H1 (cell line): ENCODE data around the gene MRTFB. TPM values are rescaled to one million over a fixed set of nuclear protein-coding genes. Genes with fewer than 3 reads are reported as not detected.

Source experiments
- CTCF ChIA-PET: fragments of 300-600 bp; sonication (Branson Sonifier 250); formaldehyde crosslinking; loops from one replicate; lab custom pipeline; 2021; ENCODE audit not compliant: partially characterized antibody; lab: Charles Lee
- POLR2A ChIA-PET: fragments of 300-600 bp; sonication (Branson Sonifier 250); formaldehyde crosslinking; loops from one replicate; lab custom pipeline; 2021; ENCODE audit warnings: inconsistent platforms; ENCODE audit not compliant: partially characterized antibody; lab: Charles Lee
- DNase-seq, 2 experiments: peaks; one replicate each; pipeline versions ENCODE4 v3.0.0 to v3.0.0-alpha.2; 2010 to 2022; ENCODE audit warnings: low spot score in 2 of 2, low read depth in 1 of 2, mixed read lengths in 1 of 2
- FAIRE-seq: peaks from 2 replicates; lab custom pipeline; 2011; peaks lifted over from hg19 to GRCh38; lab: Jason Lieb, UNC
- H2AFZ ChIP-seq: 2 replicates; pipeline ENCODE4 v1.8.1; 2012; ENCODE audit warnings: low read length, inconsistent platforms
- H2AK5ac ChIP-seq: 2 replicates; pipeline ENCODE4 v1.6.1; 2013; ENCODE audit warnings: low read depth, low read length
- H2BK120ac ChIP-seq: replicated peaks from 2 replicates; pipeline ENCODE3; 2013; ENCODE audit warnings: low read depth, low read length, inconsistent platforms
- H2BK12ac ChIP-seq: 2 replicates; pipeline ENCODE4 v1.6.1; 2013; ENCODE audit warnings: low read depth, low read length
- H2BK15ac ChIP-seq: 2 replicates; pipeline ENCODE4 v1.6.1; 2013; ENCODE audit warnings: low read length
- H2BK20ac ChIP-seq: 2 replicates; pipeline ENCODE4 v1.6.1; 2013; ENCODE audit warnings: low read length
- H2BK5ac ChIP-seq: 2 replicates; pipeline ENCODE4 v1.6.1; 2013; ENCODE audit warnings: low read depth, low read length
- H3K14ac ChIP-seq: 2 replicates; pipeline ENCODE4 v1.6.1; 2013; ENCODE audit warnings: inconsistent platforms; ENCODE audit not compliant: insufficient read length
- H3K18ac ChIP-seq: 2 replicates; pipeline ENCODE4 v1.6.1; 2013; ENCODE audit warnings: low read length; ENCODE audit errors: extremely low read depth
- H3K23ac ChIP-seq: 2 replicates; pipeline ENCODE4 v1.6.1; 2013; ENCODE audit warnings: inconsistent platforms; ENCODE audit not compliant: insufficient read length
- H3K23me2 ChIP-seq: 2 replicates; pipeline ENCODE4 v1.6.1; 2013; ENCODE audit warnings: low read depth, low read length
- H3K27ac ChIP-seq: 2 replicates; pipeline ENCODE4 v1.6.1; 2011; ENCODE audit warnings: low read depth, low read length, inconsistent platforms
- H3K27me3 ChIP-seq, 4 experiments: replicated peaks in 1 of 4; 1 replicate in 1 of 4; 2 replicates in 3 of 4; pipeline versions ENCODE4 v1.6.1 to v1.8.1; 2011 to 2013; ENCODE audit warnings: low read length in 3 of 4, mild to moderate bottlenecking in 3 of 4, inconsistent platforms in 2 of 4, mixed read lengths in 2 of 4, moderate library complexity in 1 of 4; ENCODE audit not compliant: control insufficient read depth in 3 of 4, insufficient read depth in 3 of 4; ENCODE audit errors: extremely low read depth in 1 of 4
- H3K36me3 ChIP-seq, 4 experiments: 2 replicates each; pipeline versions ENCODE4 v1.6.1 to v1.8.1; 2011 to 2013; ENCODE audit warnings: mild to moderate bottlenecking in 4 of 4, low read length in 3 of 4, moderate library complexity in 2 of 4, control low read depth in 1 of 4, inconsistent platforms in 1 of 4; ENCODE audit not compliant: insufficient read depth in 4 of 4, control insufficient read depth in 2 of 4
- H3K4ac ChIP-seq: replicated peaks from 2 replicates; pipeline ENCODE3; 2013; ENCODE audit warnings: low read length, low read depth, mixed read lengths, inconsistent platforms; ENCODE audit not compliant: insufficient read length
- H3K4me1 ChIP-seq, 4 experiments: replicated peaks in 1 of 4; 1 replicate in 1 of 4; 2 replicates in 3 of 4; pipeline versions ENCODE4 v1.6.1 to v1.8.1; 2011 to 2013; ENCODE audit warnings: low read length in 3 of 4, inconsistent platforms in 2 of 4, mixed read lengths in 1 of 4; ENCODE audit not compliant: insufficient read depth in 4 of 4, control insufficient read depth in 3 of 4
- H3K4me2 ChIP-seq, 2 experiments: 2 replicates each; pipeline versions ENCODE4 v1.6.1 to v1.8.1; 2011 to 2013; ENCODE audit warnings: low read depth in 2 of 2, low read length in 2 of 2, control low read depth in 1 of 2, inconsistent platforms in 1 of 2, mild to moderate bottlenecking in 1 of 2; ENCODE audit not compliant: insufficient read depth in 1 of 2
- H3K4me3 ChIP-seq, 4 experiments: fragments of 200-600, 300-600 bp in 1 of 4; sonication (generic), shearing (Covaris generic), sonication (Bioruptor Twin) in 1 of 4; 2 replicates each; pipeline versions ENCODE4 v1.5.1 to v1.8.1; 2011 to 2016; ENCODE audit warnings: low read length in 4 of 4, low read depth in 3 of 4, control low read depth in 2 of 4, inconsistent platforms in 2 of 4, mild to moderate bottlenecking in 2 of 4, mixed read lengths in 1 of 4, moderate library complexity in 1 of 4; ENCODE audit not compliant: insufficient read depth in 2 of 4; ENCODE audit errors: extremely low read depth in 1 of 4
- H3K56ac ChIP-seq: replicated peaks from 2 replicates; pipeline ENCODE3; 2013; ENCODE audit warnings: low read depth, mild to moderate bottlenecking, mixed read lengths, low read length, inconsistent platforms; ENCODE audit not compliant: insufficient read length
- H3K79me1 ChIP-seq: 2 replicates; pipeline ENCODE4 v1.6.1; 2013; ENCODE audit warnings: low read depth, low read length, control low read depth
- H3K79me2 ChIP-seq, 2 experiments: 2 replicates each; pipeline versions ENCODE4 v1.6.1 to v1.8.1; 2012 to 2013; ENCODE audit warnings: low read length in 2 of 2, mild to moderate bottlenecking in 2 of 2, inconsistent platforms in 1 of 2; ENCODE audit not compliant: insufficient read depth in 2 of 2, control insufficient read depth in 1 of 2
- H3K9ac ChIP-seq, 4 experiments: replicated peaks in 1 of 4; 1 replicate in 1 of 4; 2 replicates in 3 of 4; pipeline versions ENCODE4 v1.6.1 to v1.8.1; 2011 to 2013; ENCODE audit warnings: low read depth in 3 of 4, low read length in 3 of 4, control low read depth in 2 of 4, mild to moderate bottlenecking in 2 of 4, moderate library complexity in 2 of 4, inconsistent platforms in 1 of 4; ENCODE audit errors: extremely low read depth in 1 of 4
- H3K9me3 ChIP-seq, 2 experiments: 2 replicates each; pipeline versions ENCODE4 v1.6.1 to v1.8.1; 2012 to 2013; ENCODE audit warnings: mild to moderate bottlenecking in 2 of 2, moderate library complexity in 2 of 2, control low read depth in 1 of 2, inconsistent platforms in 1 of 2, low read depth in 1 of 2, low read length in 1 of 2, mixed read lengths in 1 of 2; ENCODE audit not compliant: insufficient read depth in 2 of 2
- H4K20me1 ChIP-seq, 2 experiments: replicated peaks in 1 of 2; 2 replicates each; pipeline versions ENCODE3 to v1.8.1; 2011 to 2013; ENCODE audit warnings: inconsistent platforms in 2 of 2, low read length in 2 of 2, mild to moderate bottlenecking in 1 of 2; ENCODE audit not compliant: insufficient read depth in 2 of 2, control insufficient read depth in 1 of 2
- H4K5ac ChIP-seq: 2 replicates; pipeline ENCODE4 v1.6.1; 2013; ENCODE audit warnings: low read length, low read depth, mixed read lengths, inconsistent platforms; ENCODE audit not compliant: insufficient read length
- H4K8ac ChIP-seq: 2 replicates; pipeline ENCODE4 v1.8.0; 2013; ENCODE audit warnings: mild to moderate bottlenecking, moderate library complexity, low read length, inconsistent platforms; ENCODE audit not compliant: insufficient read depth; ENCODE audit errors: extremely low read depth
- H4K91ac ChIP-seq: replicated peaks from 2 replicates; pipeline ENCODE3; 2013; ENCODE audit warnings: low read length, mixed read lengths, inconsistent platforms; ENCODE audit not compliant: insufficient read length
- JUN ChIP-seq: IDR thresholded peaks from 2 replicates; pipeline ENCODE4 v1.6.1; 2011; ENCODE audit warnings: low read depth, mild to moderate bottlenecking, improper control_type of control experiment, low read length
- polyA plus RNA-seq, 7 experiments: library from polyadenylated mRNA; depleted of rRNA in 3 of 7; stranded (reverse) in 5 of 7; unstranded in 2 of 7; fragments of >200 nt in 5 of 7; fragments of 200-250 nt in 2 of 7; gene quantifications; 1 replicate in 5 of 7; 2 replicates in 1 of 7; 4 replicates in 1 of 7; pipeline versions ENCODE4 v1.2.1 to v1.2.3, GENCODE V29; 2011 to 2013; ENCODE audit warnings: missing spikeins in 2 of 7, mixed read lengths in 2 of 7
- total RNA-seq: library from RNA; stranded (reverse); fragmentation: NEBNext Ultra II Directional; extraction: Animal tissue kit (Norgen Biotek cat#: 25700); gene quantifications from 2 replicates; pipeline ENCODE4 v1.2.1, GENCODE V29; 2021
- TF ChIP-seq, protein P1 (sequence below), 3 experiments: IDR thresholded peaks; 1 replicate in 2 of 3; 2 replicates in 1 of 3; pipeline versions ENCODE4 v1.5.1 to v1.6.1; 2011; ENCODE audit warnings: low read length in 3 of 3, mild to moderate bottlenecking in 3 of 3, inconsistent platforms in 2 of 3, low read depth in 1 of 3, moderate library complexity in 1 of 3; ENCODE audit not compliant: insufficient read depth in 1 of 3; ENCODE audit errors: control extremely low read depth in 1 of 3

Gene MRTFB
- total and polyA plus RNA-seq, 2 of the 8 experiments (the other 6 are each of a cell fraction or from before 2014, with no cell fraction given), result 13.5 to 34.9 TPM

DNA sequence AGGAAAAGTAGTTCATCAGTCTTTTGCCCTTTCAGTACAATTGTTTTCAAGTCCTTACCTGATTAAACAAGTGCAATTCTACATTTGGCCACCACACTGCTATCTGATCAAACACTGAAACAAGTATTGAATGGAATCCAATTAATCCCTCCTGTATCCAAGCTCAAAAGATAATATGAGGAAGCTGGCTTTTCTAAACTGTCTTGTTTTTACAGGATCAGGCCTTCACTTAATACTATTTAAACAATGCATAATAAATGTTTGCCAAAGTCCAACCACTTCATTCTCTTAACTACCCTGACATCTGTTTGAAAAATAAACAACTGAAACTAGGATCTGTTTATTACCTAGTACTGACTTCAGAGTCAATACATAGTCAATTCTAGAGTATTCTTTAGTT is 131.6 kb downstream of the MRTFB start:
- Histone ChIP-seq H3K9ac (no peak overlapping the region), H2BK120ac (no peak overlapping the region), H3K4me3 (no peak overlapping the region), H4K5ac (no peak overlapping the region), H3K27me3 (no peaks in the 10 kb centered on the region), H3K14ac (no peak overlapping the region), H2AFZ (no peak overlapping the region), H4K8ac (no peak overlapping the region), H3K23me2 (no peaks in the 10 kb centered on the region), H3K79me2 (no peaks in the 10 kb centered on the region), H3K79me1 (no peaks in the 10 kb centered on the region), H3K23ac (no peak overlapping the region), H4K20me1 (peaks cover 1 to 3% of the 10 kb centered on the region in 2 experiments), H2BK20ac (no peak overlapping the region), H3K36me3 (no peaks in the 10 kb centered on the region), H3K9me3 (no peaks in the 10 kb centered on the region), H3K4me2 (no peak overlapping the region), H3K4ac (no peak overlapping the region), H2BK12ac (no peak overlapping the region), H4K91ac (no peak overlapping the region), H2BK5ac (no peak overlapping the region), H3K4me1 (no peaks in the 10 kb centered on the region; a peak in 1 of 7 replicates), H3K56ac (no peak overlapping the region), H2AK5ac (no peak overlapping the region), H2BK15ac (no peak overlapping the region), H3K18ac (no peak overlapping the region), H3K27ac (no peak overlapping the region)
- POLR2A ChIA-PET, result no interaction called here
- TF ChIP-seq, protein P1, sequence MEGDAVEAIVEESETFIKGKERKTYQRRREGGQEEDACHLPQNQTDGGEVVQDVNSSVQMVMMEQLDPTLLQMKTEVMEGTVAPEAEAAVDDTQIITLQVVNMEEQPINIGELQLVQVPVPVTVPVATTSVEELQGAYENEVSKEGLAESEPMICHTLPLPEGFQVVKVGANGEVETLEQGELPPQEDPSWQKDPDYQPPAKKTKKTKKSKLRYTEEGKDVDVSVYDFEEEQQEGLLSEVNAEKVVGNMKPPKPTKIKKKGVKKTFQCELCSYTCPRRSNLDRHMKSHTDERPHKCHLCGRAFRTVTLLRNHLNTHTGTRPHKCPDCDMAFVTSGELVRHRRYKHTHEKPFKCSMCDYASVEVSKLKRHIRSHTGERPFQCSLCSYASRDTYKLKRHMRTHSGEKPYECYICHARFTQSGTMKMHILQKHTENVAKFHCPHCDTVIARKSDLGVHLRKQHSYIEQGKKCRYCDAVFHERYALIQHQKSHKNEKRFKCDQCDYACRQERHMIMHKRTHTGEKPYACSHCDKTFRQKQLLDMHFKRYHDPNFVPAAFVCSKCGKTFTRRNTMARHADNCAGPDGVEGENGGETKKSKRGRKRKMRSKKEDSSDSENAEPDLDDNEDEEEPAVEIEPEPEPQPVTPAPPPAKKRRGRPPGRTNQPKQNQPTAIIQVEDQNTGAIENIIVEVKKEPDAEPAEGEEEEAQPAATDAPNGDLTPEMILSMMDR (IDR thresholded peaks at IDR 0.05; ENCODE audit: control extremely low read depth in 1 of 3, insufficient read depth in 1 of 3, low read depth in 1 of 3, low read length in 3 of 3), result peak in 1 of 3 experiments; percentile 24; a peak in 1 of 4 replicates
- no peak for TF ChIP-seq JUN
- FAIRE-seq, result no peak
- no peak for DNase-seq
- CTCF ChIA-PET, result interaction anchor here (0.8 to 2.2 kb wide), 9 partner anchors 9 to 225 kb away, joined by 3 to 6 read pairs (median 3); no protein-coding TSS in a partner anchor
